CD4-positive, alpha-beta T cell treated with Interferon gamma for 1 hour (primary cell): ENCODE data around the gene SH3BP4.

Source experiments
- DNase-seq: peaks from one replicate; pipeline ENCODE4 v3.0.0-alpha.2; 2020

Gene SH3BP4

GRCh38 chr2:235063471-235063961 is 111.7 kb downstream of the SH3BP4 start:
- no peak for DNase-seq

DNA sequence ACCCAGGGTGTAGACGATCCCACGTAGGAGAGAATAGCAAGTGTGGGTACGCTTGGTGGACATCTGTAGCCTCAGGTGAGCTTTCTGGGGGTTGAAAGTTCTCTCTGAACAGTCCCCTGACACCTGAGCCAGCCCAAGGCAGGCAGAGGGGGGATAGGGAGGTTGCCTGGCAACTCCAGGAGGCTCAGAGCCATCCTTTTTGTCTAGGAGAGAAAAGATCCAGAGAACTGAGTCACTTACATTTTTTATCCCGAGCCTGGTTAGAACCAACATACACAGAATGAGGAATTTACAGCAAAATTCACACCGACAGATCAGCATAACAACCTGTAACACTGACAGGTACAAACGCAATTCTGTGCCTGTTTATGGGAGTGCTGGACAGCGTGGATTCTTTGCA is 113.2 kb downstream of the SH3BP4 start:
- DNase-seq: no peak

GRCh38 chr2:235066490-235066889 is 114.7 kb downstream of the SH3BP4 start:
- DNase-seq: no peak

DNA sequence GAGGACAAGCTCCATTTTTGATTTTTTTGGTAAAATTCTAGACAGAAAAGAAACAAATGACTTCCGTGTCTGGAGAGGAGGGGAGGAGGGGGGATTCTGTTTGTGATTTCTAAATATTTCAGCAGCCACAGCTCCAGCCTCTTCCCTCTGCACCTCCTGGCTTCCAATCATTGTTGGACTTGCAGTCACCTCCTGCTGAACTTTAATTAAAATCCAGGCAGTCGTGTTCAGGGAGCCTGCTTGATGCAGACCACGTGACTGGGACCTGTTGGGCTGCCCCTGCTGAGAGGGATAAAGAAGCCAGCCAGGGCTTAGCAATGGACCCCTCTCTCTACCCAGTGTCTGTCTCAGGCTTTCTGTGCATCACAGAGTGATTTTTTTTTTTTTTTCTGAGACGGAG is 115.1 kb downstream of the SH3BP4 start:
- no peak for DNase-seq

DNA sequence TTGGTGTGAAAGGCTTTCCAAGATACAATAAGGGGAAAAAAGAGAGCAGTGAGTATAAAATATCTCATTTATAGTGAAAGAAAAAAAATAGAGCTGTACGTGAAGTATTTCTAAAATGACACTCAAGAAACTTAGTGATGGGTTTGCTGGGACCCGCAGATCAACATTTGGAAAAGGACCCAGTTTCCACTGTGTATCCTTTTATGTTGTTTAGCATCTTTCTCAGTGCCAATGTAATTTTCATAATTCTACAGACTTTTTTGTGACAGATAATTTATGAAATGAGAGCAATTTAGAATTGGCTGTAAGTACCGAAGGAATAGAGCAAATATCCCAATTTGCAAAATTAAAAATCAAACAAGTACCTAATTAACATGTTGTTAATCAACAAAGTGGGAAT is 116.9 kb downstream of the SH3BP4 start:
- DNase-seq: no peak

- no peak for DNase-seq
Observed at GRCh38 chr2:235070063-235070706, 118.4 kb downstream of the SH3BP4 start.

GRCh38 chr2:235073868-235074413 is 122.1 kb downstream of the SH3BP4 start:
- DNase-seq: no peak

GRCh38 chr2:235077046-235077445 is 125.2 kb downstream of the SH3BP4 start:
- no peak for DNase-seq

DNA sequence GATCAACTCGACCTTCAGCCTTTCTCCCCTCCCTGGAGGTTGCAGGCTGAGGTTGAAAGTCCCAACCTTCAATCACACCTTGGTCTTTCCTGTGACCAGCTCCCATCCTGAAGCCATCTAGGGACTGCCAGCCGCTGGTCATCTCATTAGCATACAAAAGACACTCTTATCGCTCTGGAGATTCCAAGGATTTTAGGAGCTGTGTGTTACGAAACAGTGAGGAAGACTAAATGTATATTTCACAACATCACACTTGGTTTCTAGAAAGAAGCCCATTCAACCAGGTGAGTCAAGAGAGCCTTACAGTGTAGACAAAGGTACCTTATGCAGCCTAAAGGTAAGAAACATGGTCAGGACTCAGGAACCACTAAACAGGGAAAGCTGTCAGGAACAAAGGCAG is 126.4 kb downstream of the SH3BP4 start:
- DNase-seq: no peak

GRCh38 chr2:235078914-235079472 is 127.2 kb downstream of the SH3BP4 start:
- no peak for DNase-seq

DNA sequence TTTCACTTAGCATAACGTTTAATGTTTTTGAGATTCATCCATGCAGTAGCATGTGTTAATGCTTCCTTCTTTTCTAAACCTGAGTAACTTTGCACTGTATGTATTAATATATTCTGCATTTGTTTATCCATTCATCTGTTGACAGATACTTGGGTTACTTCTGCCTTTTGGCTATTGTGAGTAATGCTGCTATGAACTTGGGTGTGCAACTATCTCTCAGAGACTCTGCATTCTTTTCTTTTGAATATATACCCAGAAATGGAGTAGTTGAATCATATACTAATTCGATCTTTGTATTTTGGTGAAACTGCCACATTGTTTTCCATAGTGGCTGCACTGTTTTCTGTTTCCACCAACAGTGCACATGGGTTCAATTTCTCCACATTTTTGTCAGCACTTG is 128.3 kb downstream of the SH3BP4 start:
- no peak for DNase-seq

DNA sequence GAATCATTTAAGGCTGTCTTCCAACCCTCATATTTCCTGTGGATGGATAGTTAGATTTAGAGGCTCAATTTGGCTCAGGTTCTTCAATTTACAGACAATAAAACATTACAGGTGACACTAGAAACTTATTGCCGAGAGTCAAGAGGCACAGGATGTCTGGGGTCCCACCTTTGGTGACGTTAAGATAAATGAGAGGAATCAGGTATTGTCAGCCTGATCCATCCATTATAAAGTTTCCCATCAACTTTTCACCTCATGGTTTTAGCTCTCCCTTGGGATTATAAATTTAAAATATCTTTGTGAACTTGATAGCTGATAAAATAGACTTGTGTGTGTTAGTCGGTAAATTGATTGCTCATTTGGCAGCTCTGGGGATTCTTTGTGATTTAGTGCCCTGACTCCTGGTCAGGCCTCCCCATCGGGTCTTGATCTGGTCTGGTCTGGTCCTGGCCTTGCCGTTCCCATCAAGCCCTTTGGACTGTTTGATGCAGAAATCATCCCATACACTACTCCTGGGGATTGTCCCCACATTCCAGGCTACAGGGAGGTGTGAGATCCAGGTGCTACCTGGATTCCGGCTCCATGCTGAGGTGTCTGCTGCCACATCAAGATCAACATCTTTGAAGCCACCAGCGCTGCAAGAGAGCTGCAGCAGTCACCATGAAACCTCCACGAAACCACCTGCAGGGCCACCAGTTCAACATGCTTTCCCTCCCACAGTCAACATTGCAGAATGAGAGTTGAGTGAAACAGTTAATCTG is 130.9 kb downstream of the SH3BP4 start:
- no peak for DNase-seq

DNA sequence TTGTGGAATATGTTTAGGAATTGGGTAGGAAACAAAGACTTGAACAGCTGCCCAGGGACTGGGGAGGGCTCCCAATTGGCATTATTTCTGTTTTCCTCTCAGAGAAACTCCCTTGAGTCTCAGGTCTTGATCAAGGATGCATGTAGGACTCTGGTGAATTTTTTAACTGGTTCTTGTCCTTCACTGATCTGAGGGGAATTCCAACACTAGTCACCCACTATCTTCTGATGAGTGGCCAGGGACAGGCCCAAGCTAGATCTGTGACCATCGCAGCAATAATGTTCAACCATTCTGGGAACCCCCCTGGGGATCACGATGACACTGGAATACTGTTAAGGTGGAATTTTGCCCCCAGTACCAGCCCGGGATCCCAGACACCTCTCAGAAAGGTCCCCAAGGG is 132.0 kb downstream of the SH3BP4 start:
- no peak for DNase-seq

DNA sequence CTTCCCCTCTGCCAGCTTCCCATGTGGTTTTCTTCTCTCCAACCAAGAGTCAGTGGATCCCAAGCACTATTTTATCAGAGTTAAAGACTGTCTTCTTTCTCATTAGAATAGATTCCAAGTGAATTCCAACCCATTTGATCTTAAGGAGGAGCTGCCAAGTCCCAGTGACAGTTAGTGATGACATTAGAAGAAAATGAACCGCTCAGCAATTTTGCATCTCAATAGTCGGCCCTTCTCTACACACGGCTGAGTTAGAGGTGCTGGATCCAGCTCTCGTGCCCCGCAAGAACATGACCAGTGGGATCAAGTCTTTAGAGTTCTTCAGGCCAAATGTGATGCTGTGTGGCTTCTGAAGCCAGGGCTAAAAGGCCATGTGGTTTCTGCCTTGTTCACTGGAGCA is 132.6 kb downstream of the SH3BP4 start:
- no peak for DNase-seq

DNA sequence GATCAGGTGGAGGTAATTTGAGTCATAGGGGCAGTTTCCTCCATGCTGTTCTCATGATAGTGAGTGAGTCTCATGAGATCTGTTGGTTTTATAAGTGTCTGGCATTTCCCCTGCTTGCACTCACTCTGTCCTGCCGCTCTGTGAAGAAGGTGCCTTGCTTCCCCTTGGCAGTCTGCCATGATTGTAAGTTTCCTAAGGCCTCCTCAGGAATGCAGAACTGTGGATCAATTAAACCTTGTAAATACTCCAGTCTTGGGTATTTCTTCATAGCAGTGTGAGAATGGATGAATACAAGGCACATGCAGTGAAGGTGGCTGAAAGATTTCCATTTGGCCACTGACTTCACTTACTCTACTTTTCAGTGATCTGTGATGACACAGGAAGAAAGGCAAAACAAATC is 133.7 kb downstream of the SH3BP4 start:
- no peak for DNase-seq

- no peak for DNase-seq
Observed at GRCh38 chr2:235086481-235087184, 134.8 kb downstream of the SH3BP4 start.

DNA sequence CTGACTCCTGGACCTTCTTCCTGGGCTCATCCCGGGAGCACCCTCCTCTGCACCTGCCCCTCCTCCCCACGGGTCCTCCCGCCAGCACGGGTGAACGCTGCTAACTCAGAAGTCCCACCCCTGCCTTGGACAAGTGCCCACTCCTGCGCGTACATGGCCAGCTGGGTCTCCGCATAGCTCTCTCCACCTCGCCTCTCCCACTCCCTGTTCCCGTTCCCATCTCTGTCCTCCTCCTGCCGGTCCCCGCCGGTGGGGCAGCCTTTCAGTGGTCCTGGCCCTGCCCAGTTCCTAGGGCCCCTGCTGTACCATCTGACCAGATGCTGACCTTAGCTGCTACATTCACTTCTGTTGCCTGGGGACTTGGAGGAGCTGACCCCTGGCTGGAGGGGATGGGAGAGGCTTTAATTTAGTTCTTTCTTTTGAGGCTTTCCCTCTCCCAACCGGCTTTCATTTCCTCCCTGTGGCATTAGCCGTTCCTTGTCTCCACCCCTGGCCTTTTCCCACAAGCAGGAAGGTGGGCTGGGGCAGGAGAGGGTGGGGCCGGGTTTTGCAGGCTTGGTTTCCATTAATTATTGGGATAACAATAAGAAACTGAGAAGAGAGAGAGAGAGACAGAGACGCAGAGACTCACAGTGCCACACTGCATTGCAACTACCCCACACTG is 136.1 kb downstream of the SH3BP4 start:
- no peak for DNase-seq

DNA sequence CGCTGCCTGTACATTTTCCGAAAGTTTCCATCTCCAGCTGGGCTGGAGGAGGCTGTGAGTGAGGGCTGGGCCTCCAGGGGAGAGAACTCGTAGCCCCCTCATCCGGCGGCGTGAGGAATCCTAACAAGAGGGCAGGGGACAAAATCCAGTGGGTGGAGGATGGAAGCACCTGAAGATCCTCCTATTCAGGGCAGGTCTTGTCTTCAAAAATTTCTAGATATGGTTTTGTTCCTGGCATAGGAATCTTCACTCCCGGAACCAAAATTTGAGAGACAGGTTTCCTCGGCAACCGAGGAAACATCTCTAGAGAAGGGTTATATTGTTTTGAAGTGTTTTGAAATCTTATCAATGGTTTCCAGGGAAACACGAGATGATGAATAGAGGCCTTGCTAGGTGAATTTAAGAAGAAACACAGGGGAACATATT is 136.7 kb downstream of the SH3BP4 start:
- no peak for DNase-seq

GRCh38 chr2:235091421-235091820 is 139.6 kb downstream of the SH3BP4 start:
- DNase-seq: no peak

DNA sequence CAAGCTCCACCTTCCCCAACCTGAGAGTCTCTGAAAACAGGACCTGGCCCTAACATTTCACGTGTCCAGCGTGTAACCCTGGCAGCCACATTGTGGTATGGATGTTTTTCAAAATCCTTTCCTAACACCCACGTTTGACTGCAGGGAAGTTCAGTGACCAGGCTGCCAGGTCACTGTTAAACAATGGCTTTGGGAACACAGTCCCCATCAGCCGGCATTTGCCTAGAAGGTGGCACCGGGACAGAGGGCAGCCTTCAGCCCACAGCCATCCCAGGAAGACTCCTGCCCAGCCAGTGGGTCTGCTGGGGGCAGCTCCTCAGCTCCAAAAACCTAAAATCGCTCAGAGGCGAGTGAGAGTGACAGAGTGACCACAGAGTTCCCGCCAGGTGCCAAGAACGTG is 140.2 kb downstream of the SH3BP4 start:
- DNase-seq: no peak

DNA sequence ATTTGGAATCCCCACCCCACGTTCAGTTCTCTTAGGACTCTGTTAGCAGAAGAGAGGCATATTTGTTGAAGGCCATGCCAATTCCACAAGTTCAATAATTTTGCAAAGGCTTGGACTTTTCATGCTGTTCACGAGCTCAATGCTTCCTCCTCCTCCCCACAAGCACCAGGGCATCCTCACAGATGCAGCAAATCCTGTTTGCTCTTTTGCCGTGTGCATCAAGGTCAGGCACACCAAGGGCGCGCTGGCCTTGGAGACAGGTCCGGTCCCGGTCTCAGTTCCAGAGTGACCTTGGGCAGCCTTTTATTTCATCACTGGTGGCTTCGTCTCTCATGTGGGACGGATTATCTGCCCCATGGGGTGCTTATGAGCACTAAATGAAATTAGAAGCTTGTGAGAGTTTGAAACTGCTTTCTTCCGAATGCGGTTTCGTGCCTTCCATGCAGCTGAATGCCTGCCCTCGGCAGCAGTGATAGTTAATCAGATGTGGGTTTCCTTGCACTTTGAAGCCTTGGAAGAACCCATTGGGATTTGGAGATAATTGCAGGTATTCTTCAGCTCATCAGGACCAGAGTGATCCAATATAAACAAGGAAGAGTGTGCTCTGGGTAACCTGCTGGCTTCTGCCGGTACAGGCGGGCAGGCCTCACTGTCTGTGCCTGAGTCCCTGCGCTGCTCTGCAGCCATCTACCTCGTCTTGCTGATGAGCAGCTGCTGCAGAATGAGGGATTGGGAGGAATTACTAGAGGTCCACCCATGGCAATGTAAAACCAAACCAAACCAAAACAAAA is 140.8 kb downstream of the SH3BP4 start:
- no peak for DNase-seq

- DNase-seq: no peak
Observed at GRCh38 chr2:235094457-235094856, 142.6 kb downstream of the SH3BP4 start.
